HG03045 (cell line): Measurements from ENCODE around the gene ACSL5.
"Not testable (repeated sequence)": the region's sequence is repeated elsewhere in the genome, so short reads cannot be mapped to it uniquely, and the experiment has no call there.

Experiments
- ATAC-seq: cut with Tn5 transposase; IDR thresholded peaks from one replicate; pipeline ENCODE4 v1.9.1; 2021; ENCODE audit warnings: mild to moderate bottlenecking, moderate library complexity; ENCODE audit not compliant: unreplicated experiment

ACSL5 gene

GRCh38 chr10:112349521-112350085 lies 24.3 kb upstream of the ACSL5 start:
- ATAC-seq, result no peak

DNA sequence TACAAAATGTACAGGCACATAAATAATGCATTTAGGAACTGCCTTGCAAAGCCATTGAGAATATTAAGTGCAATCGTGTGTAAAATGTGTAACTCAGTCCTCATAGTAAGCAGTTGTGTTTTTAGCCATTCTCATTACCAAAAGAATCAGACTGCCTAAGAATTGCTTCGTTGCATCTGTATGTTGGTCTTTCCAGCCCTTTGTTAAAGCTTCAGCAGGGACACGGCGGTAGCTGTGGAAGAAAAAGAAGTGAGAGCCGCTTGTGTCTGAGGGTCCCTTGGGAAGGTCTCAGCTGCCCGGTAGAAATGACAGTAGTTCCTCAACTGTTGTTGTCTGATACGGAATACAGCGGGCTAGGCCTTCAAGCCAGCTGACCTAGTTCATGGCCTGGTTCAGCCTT lies 22.8 kb upstream of the ACSL5 start:
- no peak for ATAC-seq

DNA sequence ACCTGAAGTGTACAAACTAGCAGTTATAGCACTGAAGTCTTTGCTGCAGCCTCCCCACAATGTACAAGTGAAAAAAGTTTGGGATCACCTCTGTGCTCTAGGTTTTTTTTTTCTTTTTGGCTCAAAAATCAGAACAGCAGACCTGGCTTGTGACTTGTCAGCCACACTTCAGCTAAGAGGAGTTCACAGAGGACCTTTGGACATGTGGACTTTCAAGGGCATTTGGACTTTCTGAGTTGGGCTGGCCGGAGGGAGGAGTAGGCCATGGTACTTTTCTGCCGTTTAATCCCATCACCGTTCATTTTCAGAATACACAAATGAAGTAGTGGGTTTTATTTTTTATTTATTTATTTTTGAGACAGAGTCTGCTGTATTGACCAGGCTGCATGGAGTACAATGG lies 21.9 kb upstream of the ACSL5 start:
- ATAC-seq, result no peak

DNA sequence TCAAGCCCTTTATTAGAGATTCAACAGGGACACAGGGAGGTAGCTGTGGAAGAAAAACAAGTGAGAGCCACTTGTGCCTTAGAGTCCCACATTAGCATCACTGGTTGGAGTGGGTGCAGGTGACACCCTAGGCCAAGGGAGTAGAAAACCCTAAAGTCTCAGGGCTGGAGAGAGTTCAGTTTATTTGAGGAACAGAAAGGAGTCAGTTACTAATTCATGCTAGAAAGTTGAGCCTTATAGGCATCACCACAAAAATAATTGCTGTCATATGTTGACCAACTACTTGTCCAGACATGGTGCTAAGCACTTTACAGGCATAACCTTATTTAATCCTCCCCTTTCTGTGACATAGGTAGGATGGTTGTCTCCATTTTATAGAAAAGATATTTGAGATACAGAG lies 20.9 kb upstream of the ACSL5 start:
- ATAC-seq, result no peak

DNA sequence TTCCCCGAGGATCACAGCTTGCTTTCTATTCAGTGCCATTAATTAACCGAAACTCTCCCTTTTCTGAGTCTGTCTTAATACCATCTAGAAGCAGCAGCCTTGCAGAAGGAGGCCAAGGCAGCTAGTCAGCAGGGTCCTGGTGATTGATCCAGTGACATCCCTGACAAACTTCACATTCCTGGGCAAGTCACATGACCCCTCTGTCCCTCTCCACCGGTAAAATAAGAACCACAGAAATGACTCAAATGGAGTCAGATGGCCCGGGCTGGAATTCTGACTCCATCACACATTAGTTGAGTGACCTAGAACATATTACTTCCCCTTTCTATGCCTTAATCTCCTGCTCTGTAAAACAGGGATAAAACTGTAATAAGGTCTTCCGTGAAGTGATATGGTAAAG lies 17.2 kb upstream of the ACSL5 start:
- no peak for ATAC-seq

DNA sequence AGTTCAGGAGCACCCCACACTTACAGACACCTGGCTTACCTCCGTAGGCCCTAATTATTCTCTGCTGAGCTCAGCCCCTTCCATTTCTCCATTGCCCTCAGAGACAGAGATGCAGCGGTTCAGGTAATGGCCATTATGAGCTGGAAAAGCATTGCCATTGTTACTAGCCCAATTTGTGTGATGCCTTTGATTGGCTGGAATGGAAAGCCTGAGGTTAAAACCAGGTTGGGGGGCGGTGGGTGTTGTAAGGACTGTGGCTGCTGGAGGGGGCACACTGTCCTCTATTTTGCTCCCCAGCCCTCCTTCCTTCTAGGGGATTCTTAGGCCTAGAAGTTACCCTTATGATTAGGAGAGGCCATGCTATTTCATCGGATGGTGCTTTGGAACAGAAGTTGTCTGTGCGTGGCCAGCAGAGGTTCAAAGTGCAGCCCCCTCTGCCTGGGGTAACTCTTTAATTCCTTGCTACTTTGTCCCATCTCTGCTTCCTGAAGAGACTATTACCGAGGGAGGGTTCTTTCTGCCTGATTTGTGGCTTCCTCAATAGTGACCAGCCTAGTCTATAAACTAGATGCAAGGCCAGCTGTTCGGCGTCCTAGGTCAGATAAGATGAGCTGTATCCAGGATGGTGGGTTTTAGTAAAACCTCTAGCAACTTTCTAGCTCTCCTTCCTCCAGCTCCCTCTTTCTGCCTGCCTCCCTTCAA lies 14.2 kb upstream of the ACSL5 start:
- no peak for ATAC-seq

- ATAC-seq, result no peak
Observed at GRCh38 chr10:112360308-112361270, 13.3 kb upstream of the ACSL5 start.

GRCh38 chr10:112361951-112362751 lies 11.8 kb upstream of the ACSL5 start:
- no peak for ATAC-seq

DNA sequence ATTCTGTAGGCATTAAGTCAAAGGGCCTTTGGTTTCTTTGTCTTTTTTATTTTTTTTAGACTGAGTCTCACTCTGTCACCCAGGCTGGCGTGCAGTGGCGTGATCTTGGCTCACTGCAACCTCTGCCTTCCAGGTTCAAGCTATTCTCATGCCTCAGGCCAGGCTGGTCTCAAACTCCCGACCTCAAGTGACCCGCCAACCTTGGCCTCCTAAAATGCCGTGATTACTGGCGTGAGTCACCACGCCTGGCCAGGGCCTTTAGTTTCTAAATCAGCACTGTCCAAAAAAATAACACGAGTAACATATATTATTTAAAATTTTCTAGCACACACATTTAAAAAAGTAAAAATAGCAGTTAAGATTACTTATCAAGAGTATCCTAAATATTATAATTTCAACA lies 11.1 kb upstream of the ACSL5 start:
- ATAC-seq, result no peak

- ATAC-seq, result no peak
Observed at GRCh38 chr10:112363696-112364688, 9.9 kb upstream of the ACSL5 start.

DNA sequence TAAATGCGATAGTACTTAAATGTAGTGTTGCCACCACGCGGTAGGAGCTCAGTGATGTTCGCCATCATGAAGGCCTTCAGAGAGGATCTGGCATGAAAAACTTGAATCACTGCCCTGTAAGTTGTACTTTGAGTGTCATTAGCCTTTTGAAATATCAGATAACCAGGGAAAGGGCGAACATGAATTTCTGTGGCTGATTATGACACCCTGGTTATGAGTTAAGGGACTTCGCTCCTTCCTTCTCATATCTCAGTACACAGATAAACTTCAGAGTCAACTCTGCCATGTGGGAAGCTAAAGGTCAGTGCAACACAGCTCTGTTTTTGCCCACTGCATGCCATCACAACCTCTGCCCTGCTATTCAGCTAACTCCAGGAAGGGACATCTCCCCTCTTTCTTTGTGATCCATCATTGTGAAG lies 8.9 kb upstream of the ACSL5 start:
- ATAC-seq, result no peak

DNA sequence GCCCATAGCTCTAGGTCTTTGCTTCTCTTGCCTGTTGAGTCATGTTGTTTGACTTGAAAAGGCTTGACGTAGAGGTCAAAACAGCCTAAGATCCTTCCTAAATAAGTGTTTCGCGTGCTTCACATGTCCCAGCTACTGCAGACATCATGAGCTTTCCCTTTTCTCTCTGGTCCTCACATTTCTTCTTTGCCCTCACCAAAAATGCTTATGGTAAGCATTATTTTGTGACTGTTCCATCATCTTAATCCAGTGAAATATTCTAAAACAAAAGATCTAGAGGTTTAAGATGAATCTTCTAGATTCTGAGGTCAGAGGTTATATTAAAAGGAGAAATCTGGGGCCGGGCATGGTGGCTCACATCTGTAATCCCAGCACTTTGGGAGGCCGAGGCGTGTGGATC lies 8.5 kb upstream of the ACSL5 start:
- no peak for ATAC-seq

GRCh38 chr10:112366992-112367391 lies 6.9 kb upstream of the ACSL5 start:
- ATAC-seq, result no peak

GRCh38 chr10:112367516-112367915 lies 6.4 kb upstream of the ACSL5 start:
- ATAC-seq, result no peak

DNA sequence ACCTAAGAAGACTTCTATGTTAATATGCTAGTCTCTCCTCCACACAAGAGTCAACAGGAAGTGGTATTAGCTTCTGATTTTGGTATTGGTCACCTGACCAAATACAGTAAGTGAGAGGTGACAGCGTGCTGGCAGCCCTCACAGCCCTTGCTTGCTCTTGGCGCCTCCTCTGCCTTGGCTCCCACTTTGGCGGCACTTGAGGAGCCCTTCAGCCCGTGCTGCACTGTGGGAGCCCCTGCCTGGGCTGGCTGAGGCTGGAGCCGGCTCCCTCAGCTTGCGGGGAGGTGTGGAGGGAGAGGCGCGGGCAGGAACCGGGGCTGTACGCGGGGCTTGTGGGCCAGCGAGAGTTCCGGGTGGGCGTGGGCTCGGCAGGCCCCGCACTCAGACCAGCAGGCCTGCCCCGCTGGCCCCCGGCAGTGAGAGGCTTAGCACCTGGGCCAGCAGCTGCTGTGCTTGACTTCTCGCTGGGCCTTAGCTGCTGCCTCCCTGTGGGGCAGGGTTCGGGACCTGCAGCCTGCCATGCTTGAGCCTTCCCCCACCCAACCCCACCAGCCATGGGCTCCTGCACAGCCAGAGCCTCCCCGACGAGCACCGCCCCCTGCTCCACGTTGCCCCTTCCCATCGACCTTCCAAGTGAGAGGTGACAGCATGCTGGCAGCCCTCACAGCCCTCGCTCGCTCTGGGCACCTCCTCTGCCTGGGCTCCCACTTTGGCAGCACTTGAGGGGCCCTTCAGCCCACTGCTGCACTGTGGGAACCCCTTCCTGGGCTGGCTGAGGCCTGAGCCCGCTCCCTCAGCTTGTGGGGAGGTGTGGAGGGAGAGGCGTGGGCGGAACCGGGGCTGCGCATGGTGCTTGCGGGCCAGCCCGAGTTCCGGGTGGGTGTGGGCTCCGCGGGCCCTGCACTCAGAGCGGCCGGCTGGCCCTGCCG lies 4.2 kb upstream of the ACSL5 start:
- peak; percentile 84 for ATAC-seq

DNA sequence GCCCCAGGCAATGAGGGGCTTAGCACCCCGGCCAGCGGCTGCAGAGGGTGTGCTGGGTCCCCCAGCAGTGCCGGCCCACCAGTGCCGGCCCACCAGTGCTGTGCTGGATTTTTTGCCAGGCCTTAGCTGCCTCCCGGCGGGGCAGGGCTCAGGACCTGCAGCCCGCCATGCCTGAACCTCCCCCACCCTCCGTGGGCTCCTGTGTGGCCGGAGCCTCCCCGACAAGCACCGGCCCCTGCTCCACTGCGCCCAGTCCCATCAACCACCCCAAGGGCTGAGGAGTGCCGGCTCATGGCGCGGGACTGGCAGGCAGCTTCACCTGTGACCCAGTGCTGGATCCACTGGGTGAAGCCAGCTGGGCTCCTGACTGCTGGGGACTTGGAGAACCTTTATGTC lies 3.5 kb upstream of the ACSL5 start:
- no peak for ATAC-seq

GRCh38 chr10:112371326-112371725 lies 2.6 kb upstream of the ACSL5 start:
- ATAC-seq, result not testable (repeated sequence)

DNA sequence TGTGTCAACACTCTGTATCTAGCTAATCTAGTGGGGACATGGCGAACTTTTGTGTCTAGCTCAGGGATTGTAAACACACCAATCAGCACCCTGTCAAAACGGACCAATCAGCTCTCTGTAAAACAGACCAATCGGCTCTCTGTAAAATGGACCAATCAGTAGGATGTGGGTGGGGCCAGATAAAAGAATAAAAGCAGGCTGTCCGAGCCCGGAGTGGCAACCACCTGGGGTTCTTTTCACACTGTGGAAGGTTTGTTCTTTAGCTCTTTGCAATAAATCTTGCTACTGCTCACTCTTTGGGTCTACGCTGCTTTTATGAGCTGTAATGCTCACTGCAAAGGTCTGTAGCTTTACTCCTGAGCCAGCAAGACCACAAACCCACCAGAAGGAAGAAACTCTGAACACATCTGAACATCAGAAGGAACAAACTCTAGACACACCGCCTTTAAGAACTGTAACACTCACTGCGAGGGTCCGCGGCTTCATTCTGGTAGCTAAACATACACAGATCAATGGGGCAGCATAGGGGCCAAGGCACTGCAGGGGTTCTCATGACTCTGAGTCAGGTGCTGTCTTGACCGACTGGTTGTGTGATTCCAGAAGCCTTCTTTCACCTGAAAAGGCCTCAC lies 1.6 kb upstream of the ACSL5 start:
- not testable (repeated sequence) for ATAC-seq
